Keratinocyte (primary cell): ENCODE data around the gene FGF21. TPM values are rescaled to one million over a fixed set of nuclear protein-coding genes. Genes with fewer than 3 reads are reported as not detected.

Source experiments
- DNase-seq: peaks from one replicate; pipeline ENCODE4 v3.0.0-alpha.2; 2011; ENCODE audit warnings: low read depth, missing footprints, low spot score
- FAIRE-seq: peaks from 2 replicates; lab custom pipeline; 2011; peaks lifted over from hg19 to GRCh38; lab: Jason Lieb, UNC
- H2AFZ ChIP-seq: 2 replicates; pipeline ENCODE4 v1.6.0; 2012; ENCODE audit warnings: low read length, control low read depth, inconsistent platforms; ENCODE audit not compliant: control insufficient read depth
- H3K27ac ChIP-seq: 2 replicates; pipeline ENCODE4 v1.5.1; 2011; ENCODE audit warnings: low read length; ENCODE audit not compliant: control insufficient read depth, insufficient read depth
- H3K27me3 ChIP-seq: 3 replicates; pipeline ENCODE4 v1.6.0; 2011; ENCODE audit warnings: low read length; ENCODE audit not compliant: control insufficient read depth, insufficient read depth; ENCODE audit errors: extremely low read depth
- H3K36me3 ChIP-seq, 2 experiments: 2 replicates in 1 of 2; 3 replicates in 1 of 2; pipeline ENCODE4 v1.5.1; 2011; ENCODE audit warnings: low read length in 2 of 2, mild to moderate bottlenecking in 1 of 2; ENCODE audit not compliant: control insufficient read depth in 2 of 2, insufficient read depth in 2 of 2; ENCODE audit errors: extremely low read depth in 1 of 2
- H3K4me1 ChIP-seq: 3 replicates; pipeline ENCODE4 v1.5.1; 2011; ENCODE audit warnings: low read length; ENCODE audit not compliant: control insufficient read depth, insufficient read depth; ENCODE audit errors: extremely low read depth
- H3K4me2 ChIP-seq: 3 replicates; pipeline ENCODE4 v1.6.0; 2011; ENCODE audit warnings: low read depth, low read length; ENCODE audit not compliant: control insufficient read depth, insufficient read depth; ENCODE audit errors: extremely low read depth
- H3K4me3 ChIP-seq, 3 experiments: fragments of 200-600 bp in 1 of 3; sonication (generic) in 1 of 3; 2 replicates in 2 of 3; 3 replicates in 1 of 3; pipeline ENCODE4 v1.5.1; 2011 to 2016; ENCODE audit warnings: low read length in 3 of 3, mild to moderate bottlenecking in 3 of 3, control low read depth in 2 of 3, inconsistent platforms in 1 of 3, low read depth in 1 of 3, mixed read lengths in 1 of 3, mixed run types in 1 of 3, moderate library complexity in 1 of 3; ENCODE audit not compliant: control insufficient read depth in 2 of 3, insufficient read depth in 2 of 3; ENCODE audit errors: extremely low read depth in 1 of 3
- H3K79me2 ChIP-seq: 2 replicates; pipeline ENCODE4 v1.6.0; 2012; ENCODE audit warnings: low read length; ENCODE audit not compliant: control insufficient read depth, insufficient read depth
- H3K9ac ChIP-seq: 3 replicates; pipeline ENCODE4 v1.6.0; 2011; ENCODE audit warnings: low read length; ENCODE audit not compliant: control insufficient read depth, insufficient read depth; ENCODE audit errors: extremely low read depth
- H3K9me1 ChIP-seq: 3 replicates; pipeline ENCODE4 v1.6.0; 2011; ENCODE audit warnings: low read length; ENCODE audit not compliant: control insufficient read depth, insufficient read depth; ENCODE audit errors: extremely low read depth
- H3K9me3 ChIP-seq: 2 replicates; pipeline ENCODE4 v1.5.1; 2012; ENCODE audit warnings: low read depth, low read length; ENCODE audit not compliant: control insufficient read depth
- H4K20me1 ChIP-seq: 3 replicates; pipeline ENCODE4 v1.6.0; 2011; ENCODE audit warnings: low read length; ENCODE audit not compliant: control insufficient read depth, insufficient read depth; ENCODE audit errors: extremely low read depth
- CTCF ChIP-seq, 3 experiments: IDR thresholded peaks in 1 of 3; conservative IDR thresholded peaks in 1 of 3; optimal IDR thresholded peaks in 1 of 3; 2 replicates in 2 of 3; 3 replicates in 1 of 3; pipeline versions ENCODE3 to v1.5.1; 2011; ENCODE audit warnings: low read length in 3 of 3, mild to moderate bottlenecking in 3 of 3, moderate library complexity in 2 of 3, control low read depth in 1 of 3, inconsistent platforms in 1 of 3; ENCODE audit not compliant: insufficient read depth in 2 of 3; ENCODE audit errors: extremely low read depth in 1 of 3
- EZH2 ChIP-seq: IDR thresholded peaks from one replicate; pipeline ENCODE4 v1.6.1; 2012; ENCODE audit warnings: inconsistent platforms, mild to moderate bottlenecking, low read length, moderate library complexity
- dilution Hi-C: fragments of 300-500 bp; cut with MboI; formaldehyde crosslinking; loops from one replicate; pipeline ENCODE4 v1.7.0; 2020; ENCODE audit warnings: low sequenced_read_pairs; ENCODE audit not compliant: extremely low pct_ligation_motif_present
- polyA plus RNA-seq, 5 experiments: library from polyadenylated mRNA; depleted of rRNA in 3 of 5; stranded (reverse) in 3 of 5; stranded (forward) in 1 of 5; unstranded in 1 of 5; fragments of >200 nt; gene quantifications; 1 replicate in 1 of 5; 2 replicates in 3 of 5; 3 replicates in 1 of 5; pipeline versions ENCODE4 v1.2.1 to v1.2.3, GENCODE V29; 2011 to 2012; ENCODE audit warnings: missing spikeins in 2 of 5, low read depth in 1 of 5, low replicate concordance in 1 of 5

The FGF21 gene
- polyA plus RNA-seq, 1 donor (not counting 4 experiments of a cell fraction or from before 2014, with no cell fraction given) = not detected

- dilution Hi-C loops = no loop called here
- FAIRE-seq = no peak
- TF ChIP-seq EZH2 (no peak), CTCF (optimal IDR thresholded peaks at IDR 0.05 in 1 of 3, IDR thresholded peaks at IDR 0.05 in 1 of 3, conservative IDR thresholded peaks at IDR 0.05 in 1 of 3; ENCODE audit: extremely low read depth in 1 of 3, insufficient read depth in 2 of 3, low read length in 3 of 3) (no peak)
These were observed 37.9 kb downstream of the FGF21 start for GRCh38 chr19:48793271-48793670.

GRCh38 chr19:48794291-48794690 is 39.0 kb downstream of the FGF21 start:
- Histone ChIP-seq H3K9me3 (no peaks in the 10 kb centered on the region), H3K27me3 (no peaks in the 10 kb centered on the region), H3K79me2 (no peaks in the 10 kb centered on the region), H3K4me1 (peaks cover 11% of the 10 kb centered on the region), H3K36me3 (no peaks in the 10 kb centered on the region), H3K4me2 (no peak overlapping the region), H3K9ac (no peak overlapping the region), H3K9me1 (no peaks in the 10 kb centered on the region), H2AFZ (no peak overlapping the region), H3K4me3 (no peak overlapping the region), H4K20me1 (no peaks in the 10 kb centered on the region), H3K27ac (no peak overlapping the region)
- no peak for TF ChIP-seq CTCF (optimal IDR thresholded peaks at IDR 0.05 in 1 of 3, IDR thresholded peaks at IDR 0.05 in 1 of 3, conservative IDR thresholded peaks at IDR 0.05 in 1 of 3; ENCODE audit: extremely low read depth in 1 of 3, insufficient read depth in 2 of 3, low read length in 3 of 3)
- no peak for TF ChIP-seq EZH2
- FAIRE-seq (no peak), DNase-seq (no peak)
- dilution Hi-C loops = no loop called here

More at GRCh38 chr19:48793271-48793670, 37.9 kb downstream of the FGF21 start:
- Histone ChIP-seq H3K36me3 (no peaks in the 10 kb centered on the region), H3K79me2 (no peaks in the 10 kb centered on the region), H3K9me1 (no peaks in the 10 kb centered on the region), H3K27me3 (no peaks in the 10 kb centered on the region), H3K27ac (no peak overlapping the region), H3K4me1 (peaks cover 6% of the 10 kb centered on the region), H2AFZ (no peak overlapping the region), H3K9me3 (no peaks in the 10 kb centered on the region), H3K4me3 (no peak overlapping the region), H4K20me1 (no peaks in the 10 kb centered on the region), H3K4me2 (no peak overlapping the region), H3K9ac (no peak overlapping the region)
- DNase-seq = no peak
